ENCODE data around the gene CDK6.
A peak's percentile ranks its signal among the peaks of the same experiment; 100 is the strongest.

The CDK6 gene

GRCh38 chr7:92682330-92682729 is 154.0 kb downstream of the CDK6 start:
- DNase-seq (ENCODE audit: low read depth, low spot score) = no peak

- DNase-seq (ENCODE audit: low read depth, low spot score) = no peak
Measured at GRCh38 chr7:92681633-92682032, 154.7 kb downstream of the CDK6 start.

GRCh38 chr7:92680442-92680841 is 155.9 kb downstream of the CDK6 start:
- DNase-seq (ENCODE audit: low read depth, low spot score) = peak; percentile 56

- DNase-seq (ENCODE audit: low read depth, low spot score) = no peak
Measured at GRCh38 chr7:92678291-92678920, 158.0 kb downstream of the CDK6 start.

DNA sequence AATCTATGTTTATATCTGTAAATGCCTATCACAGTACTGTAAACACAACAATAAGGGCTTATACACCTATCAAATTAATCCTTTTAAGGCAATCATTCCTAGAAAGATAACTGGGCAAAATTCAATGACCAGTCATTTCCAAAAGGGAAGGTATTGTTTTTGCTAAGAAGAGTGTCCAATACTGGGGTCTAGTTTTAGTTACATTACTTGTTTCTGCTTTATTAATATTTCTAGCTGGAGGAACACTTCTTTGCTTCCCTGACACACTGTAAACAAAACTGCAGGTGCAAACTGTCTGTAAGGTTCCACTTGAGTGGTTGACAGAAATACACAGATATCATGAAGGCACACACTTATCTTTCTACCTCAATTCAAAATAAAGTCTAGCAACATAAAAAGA is 162.0 kb downstream of the CDK6 start:
- no peak for DNase-seq (ENCODE audit: low read depth, low spot score)

DNA sequence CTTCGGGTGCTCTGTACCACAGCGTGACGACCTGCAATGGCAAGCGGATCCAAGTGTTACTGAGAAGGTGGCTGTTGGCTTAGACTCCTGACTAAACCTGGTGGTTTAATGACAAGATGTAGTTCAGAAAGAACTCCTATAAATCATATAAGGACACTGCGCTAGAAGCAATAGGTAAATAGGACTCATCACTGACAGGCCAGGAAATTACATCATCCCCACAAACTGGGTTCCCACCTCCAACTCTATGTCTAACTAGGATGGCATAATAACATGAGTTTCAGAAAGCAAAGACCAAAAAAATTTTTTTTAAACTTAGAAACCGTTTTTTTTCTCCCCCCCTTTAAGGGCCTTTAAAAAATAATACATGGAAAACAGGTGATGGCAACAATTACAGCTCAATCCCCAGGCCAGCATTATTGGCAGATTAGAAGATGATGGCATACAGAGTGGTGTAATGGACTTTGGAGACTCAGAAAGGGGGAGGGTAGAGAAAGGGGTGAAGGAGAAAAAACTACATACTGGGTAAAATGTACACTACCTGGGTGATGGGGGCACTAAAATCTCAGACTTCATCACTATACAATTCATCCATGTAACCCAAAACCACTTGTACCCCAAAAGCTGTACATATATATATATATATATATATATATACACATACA is 164.7 kb downstream of the CDK6 start:
- no peak for DNase-seq (ENCODE audit: low read depth, low spot score)

DNA sequence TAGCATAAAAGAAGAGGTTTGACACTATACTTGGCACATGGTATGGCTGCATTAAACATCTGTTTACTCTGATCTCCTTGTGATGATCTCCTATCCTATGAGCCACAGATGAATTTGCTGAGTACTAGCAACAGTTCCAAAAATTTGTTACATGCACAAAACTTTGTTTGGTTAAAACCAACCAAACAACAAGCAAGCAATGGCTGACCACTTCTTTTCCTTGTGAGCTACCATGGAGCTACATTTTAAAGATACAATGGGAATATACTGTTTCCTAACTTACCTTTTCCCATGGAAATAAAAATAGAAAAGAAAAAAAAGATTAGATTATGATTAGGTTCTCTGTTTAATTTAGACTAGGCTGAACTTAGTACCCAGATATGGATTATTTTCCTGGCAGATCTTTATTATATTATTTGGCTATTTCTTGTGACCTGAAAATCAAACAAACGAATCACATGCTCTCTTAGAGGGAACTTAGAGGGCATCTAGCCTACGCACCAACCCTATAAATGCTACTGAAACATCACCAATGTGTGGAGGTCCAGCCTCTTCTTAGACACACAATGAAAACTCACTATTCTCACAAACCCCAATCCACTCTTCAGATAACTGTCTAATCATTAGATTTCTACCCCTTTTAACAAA is 166.0 kb downstream of the CDK6 start:
- no peak for DNase-seq (ENCODE audit: low read depth, low spot score)

- DNase-seq (ENCODE audit: low read depth, low spot score) = no peak
Measured at GRCh38 chr7:92669616-92670165, 166.7 kb downstream of the CDK6 start.

GRCh38 chr7:92668564-92668963 is 167.8 kb downstream of the CDK6 start:
- no peak for DNase-seq (ENCODE audit: low read depth, low spot score)

- DNase-seq (ENCODE audit: low read depth, low spot score) = no peak
Measured at GRCh38 chr7:92667816-92668535, 168.4 kb downstream of the CDK6 start.

DNA sequence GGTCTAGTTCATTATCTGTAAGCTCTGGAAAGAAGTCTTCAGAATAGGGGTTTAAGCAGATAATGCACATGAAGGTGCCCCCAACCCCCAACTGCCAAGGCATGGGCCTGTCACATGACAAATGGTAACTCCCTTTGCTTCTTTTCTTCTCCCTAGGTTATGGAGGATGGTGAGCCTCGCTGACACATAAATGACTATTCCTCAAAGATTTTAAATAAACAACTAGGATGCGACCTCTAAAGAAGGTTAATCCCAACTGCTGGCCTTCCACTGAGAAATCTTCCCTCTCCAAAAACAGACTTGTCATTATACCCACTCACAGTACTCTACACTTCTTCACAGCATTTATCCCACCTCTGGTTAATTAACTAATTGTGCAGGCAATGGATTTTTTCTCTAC is 170.4 kb downstream of the CDK6 start:
- no peak for DNase-seq (ENCODE audit: low read depth, low spot score)

GRCh38 chr7:92661651-92662050 is 174.7 kb downstream of the CDK6 start:
- no peak for DNase-seq (ENCODE audit: low read depth, low spot score)

GRCh38 chr7:92658671-92659070 is 177.7 kb downstream of the CDK6 start:
- no peak for DNase-seq (ENCODE audit: low read depth, low spot score)

- no peak for DNase-seq (ENCODE audit: low read depth, low spot score)
Measured at GRCh38 chr7:92657391-92657790, 179.0 kb downstream of the CDK6 start.

- no peak for DNase-seq (ENCODE audit: low read depth, low spot score)
Measured at GRCh38 chr7:92656121-92656520, 180.3 kb downstream of the CDK6 start.

- DNase-seq (ENCODE audit: low read depth, low spot score) = no peak
Measured at GRCh38 chr7:92655346-92655884, 181.0 kb downstream of the CDK6 start.

GRCh38 chr7:92653136-92653535 is 183.2 kb downstream of the CDK6 start:
- DNase-seq (ENCODE audit: low read depth, low spot score) = no peak

- DNase-seq (ENCODE audit: low read depth, low spot score) = no peak
Measured at GRCh38 chr7:92652536-92652935, 183.8 kb downstream of the CDK6 start.

DNA sequence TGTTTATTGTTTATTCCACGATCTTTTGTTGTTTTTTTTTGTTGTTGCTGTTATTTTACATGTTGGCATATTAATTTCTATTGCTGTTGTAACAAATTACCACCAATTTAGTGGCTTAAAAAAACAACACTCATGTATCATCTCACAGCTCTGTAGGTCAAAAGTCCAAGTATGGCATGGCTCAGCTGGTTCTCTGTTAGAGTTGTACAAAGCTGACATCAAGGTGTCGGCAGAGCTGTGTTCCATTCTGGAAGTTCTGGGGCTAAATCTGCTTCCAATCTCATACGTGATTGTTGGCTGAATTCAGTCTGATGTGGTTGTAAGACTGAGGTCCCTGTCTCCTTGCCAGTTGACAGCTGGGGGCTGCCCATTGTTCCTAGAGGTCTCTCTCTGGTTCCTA is 186.0 kb downstream of the CDK6 start:
- DNase-seq (ENCODE audit: low read depth, low spot score) = no peak

DNA sequence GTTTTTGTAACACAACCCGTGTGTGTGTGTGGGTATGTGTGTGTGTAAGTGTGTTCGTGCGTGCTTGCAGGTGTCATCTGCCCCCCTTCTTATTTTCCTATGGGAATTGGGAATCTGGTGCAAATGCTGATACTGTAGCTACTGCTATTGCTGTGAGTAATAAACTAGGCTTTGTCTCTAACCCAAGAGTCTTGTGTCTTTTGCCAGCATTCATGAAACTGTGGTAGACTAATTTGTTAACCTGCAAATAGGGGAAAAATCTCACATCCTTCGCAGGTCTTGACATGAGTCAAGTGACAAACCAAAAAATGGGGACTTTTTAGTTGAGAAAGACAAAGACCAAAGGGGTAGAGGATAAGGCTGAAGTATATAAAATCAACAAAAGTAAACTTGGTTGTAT is 188.3 kb downstream of the CDK6 start:
- DNase-seq (ENCODE audit: low read depth, low spot score) = no peak

DNA sequence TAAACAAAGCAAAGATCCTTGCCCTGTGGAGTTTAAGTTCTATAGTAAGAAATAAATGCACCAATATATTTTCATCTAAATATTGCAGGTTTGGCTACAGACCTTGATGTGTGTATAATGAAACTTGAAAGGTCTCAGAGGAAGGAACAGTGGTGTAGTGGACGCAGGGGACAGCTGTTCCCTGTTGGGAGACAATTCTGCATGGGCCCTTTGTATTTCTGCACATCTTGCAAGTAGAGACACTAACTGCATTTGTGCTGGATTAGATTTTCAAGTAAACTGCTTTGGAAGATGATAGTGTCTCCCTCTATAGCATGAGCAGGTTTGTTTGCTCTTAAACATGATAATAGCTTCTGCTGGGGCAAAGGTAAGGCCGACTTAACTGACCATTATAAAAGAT is 188.7 kb downstream of the CDK6 start:
- no peak for DNase-seq (ENCODE audit: low read depth, low spot score)

Data from brain pericyte (primary cell).